ENCODE measurements around the gene BTBD9. TPM values are rescaled to one million over a fixed set of nuclear protein-coding genes. Genes with fewer than 3 reads are reported as not detected.

Gene BTBD9
- total RNA-seq, 1 donor: 21.4 TPM

GRCh38 chr6:38460186-38460585 lies 179.5 kb downstream of the BTBD9 start:
- DNase-seq (ENCODE audit: low read depth): no peak
- no peak overlapping the region for H3K4me3 ChIP-seq (ENCODE audit: low read depth, low read length)
- no peak for TF ChIP-seq CTCF (IDR thresholded peaks at IDR 0.05; ENCODE audit: insufficient read depth, low read length)

- peak; percentile 7 for DNase-seq (ENCODE audit: low read depth)
- no peak overlapping the region for H3K4me3 ChIP-seq (ENCODE audit: low read depth, low read length)
These were observed 180.4 kb downstream of the BTBD9 start for GRCh38 chr6:38459291-38459690.

GRCh38 chr6:38453861-38454260 lies 185.9 kb downstream of the BTBD9 start:
- no peak for TF ChIP-seq CTCF (IDR thresholded peaks at IDR 0.05; ENCODE audit: insufficient read depth, low read length)
- no peak overlapping the region for H3K4me3 ChIP-seq (ENCODE audit: low read depth, low read length)
- DNase-seq (ENCODE audit: low read depth): no peak

More at GRCh38 chr6:38459291-38459690, 180.4 kb downstream of the BTBD9 start:
- TF ChIP-seq CTCF (IDR thresholded peaks at IDR 0.05; ENCODE audit: insufficient read depth, low read length): no peak

GRCh38 chr6:38452816-38453660 lies 186.7 kb downstream of the BTBD9 start:
- no peak for DNase-seq (ENCODE audit: low read depth)
- TF ChIP-seq CTCF (IDR thresholded peaks at IDR 0.05; ENCODE audit: insufficient read depth, low read length): no peak
- H3K4me3 ChIP-seq (ENCODE audit: low read depth, low read length): no peak overlapping the region

GRCh38 chr6:38450717-38451116 lies 189.0 kb downstream of the BTBD9 start:
- DNase-seq (ENCODE audit: low read depth): no peak
- no peak for TF ChIP-seq CTCF (IDR thresholded peaks at IDR 0.05; ENCODE audit: insufficient read depth, low read length)

GRCh38 chr6:38445925-38446324 lies 193.8 kb downstream of the BTBD9 start:
- no peak for TF ChIP-seq CTCF (IDR thresholded peaks at IDR 0.05; ENCODE audit: insufficient read depth, low read length)
- no peak for DNase-seq (ENCODE audit: low read depth)
- no peak overlapping the region for H3K4me3 ChIP-seq (ENCODE audit: low read depth, low read length)

More at GRCh38 chr6:38450717-38451116, 189.0 kb downstream of the BTBD9 start:
- H3K4me3 ChIP-seq (ENCODE audit: low read depth, low read length): no peak overlapping the region
